Spinal cord (tissue), 10 donors: ENCODE results near the gene ZNF525. TPM values are rescaled to one million over a fixed set of nuclear protein-coding genes. Genes with fewer than 3 reads are reported as not detected.
"Not testable (repeated sequence)": the region's sequence is repeated elsewhere in the genome, so short reads cannot be mapped to it uniquely, and the experiment has no call there.

Source experiments
- DNase-seq, 6 donors: peaks; one replicate each; pipeline versions ENCODE4 v3.0.0 to v3.0.0-alpha.2; 2013 to 2015; ENCODE audit warnings: low spot score in 6 of 6, low read depth in 4 of 6
- H3K27ac ChIP-seq: one replicate; pipeline ENCODE4 v1.5.1; 2013; ENCODE audit warnings: low read depth, low read length, control low read depth
- H3K27me3 ChIP-seq: one replicate; pipeline ENCODE4 v1.6.1; 2013; ENCODE audit warnings: low read length; ENCODE audit not compliant: control insufficient read depth, insufficient read depth
- H3K36me3 ChIP-seq: one replicate; pipeline ENCODE4 v1.6.1; 2013; ENCODE audit warnings: low read length; ENCODE audit not compliant: control insufficient read depth, insufficient read depth
- H3K4me1 ChIP-seq: one replicate; pipeline ENCODE4 v1.6.1; 2013; ENCODE audit warnings: low read length; ENCODE audit not compliant: control insufficient read depth, insufficient read depth
- H3K4me3 ChIP-seq: one replicate; pipeline ENCODE4 v1.5.1; 2013; ENCODE audit warnings: low read depth, low read length, control low read depth
- H3K9me3 ChIP-seq: one replicate; pipeline ENCODE4 v1.6.1; 2013; ENCODE audit warnings: low read length; ENCODE audit not compliant: control insufficient read depth, insufficient read depth
- WGBS: methylation state at CpG from one replicate; pipeline ENCODE4 v1.1.5; 2013; ENCODE audit warnings: missing lambda C conversion rate; ENCODE audit not compliant: insufficient coverage; 5-methylcytosine and 5-hydroxymethylcytosine counted together
- long read RNA-seq, 4 donors: transcript quantifications; one replicate each; lab custom pipeline, GENCODE V29; 2026
- polyA plus RNA-seq, 2 donors: library from polyadenylated mRNA; unstranded; fragments of 120-200 nt; gene quantifications; one replicate each; pipeline ENCODE4 v1.2.1, GENCODE V29; 2013; ENCODE audit not compliant: insufficient read length in 2 of 2
- total RNA-seq, 2 donors: library from RNA; depleted of rRNA in 1 of 2; stranded (reverse); fragments of 120-200 nt in 1 of 2; fragments of >200 nt in 1 of 2; gene quantifications; one replicate each; pipeline versions ENCODE4 v1.2.3 to v1.2.4, GENCODE V29; 2013 to 2014
- donor health status: healthy.

The ZNF525 gene
- 10 to 100 TPM; 12.2 to 14.8 TPM for total RNA-seq
- polyA plus RNA-seq = 1 to 10 TPM; 4.0 to 5.9 TPM
- long read RNA-seq, donor 1 = 0 reads
- long read RNA-seq, donor 2 = 0 reads
- long read RNA-seq, donor 3 = 0 reads
- long read RNA-seq, donor 4 = 0 reads

- Histone ChIP-seq H3K4me1 (peaks cover 11% of the 10 kb centered on the region), H3K27me3 (no peaks in the 10 kb centered on the region), H3K36me3 (no peaks in the 10 kb centered on the region), H3K27ac (no peak within 1 kb of the TSS), H3K4me3 (peak within 1 kb of the TSS; percentile 57), H3K9me3 (no peaks in the 10 kb centered on the region)
- 1% methylated on average over 42 of the region's 45 CpGs for WGBS
- DNase-seq = peak; percentile 41 to 98 (median 76)
Measured at GRCh38 chr19:53365134-53365898, at the start of gene ZNF525. Gene ZNF525 (plus strand): TSS chr19:53365705. CDS start chr19:53372282, 6,577 bp downstream.

- H3K9me3 ChIP-seq = no peaks in the 10 kb centered on the region
- peaks cover 6% of the 10 kb centered on the region for H3K4me1 ChIP-seq
- H3K27ac ChIP-seq = no peak overlapping the region
- peaks cover 2% of the 10 kb centered on the region for H3K27me3 ChIP-seq
- H3K4me3 ChIP-seq = no peak overlapping the region
- 19% methylated on average over 21 of the region's 24 CpGs for WGBS
- H3K36me3 ChIP-seq = no peaks in the 10 kb centered on the region
- peak in 4 of 6 donors; percentile 22 to 79 (median 48) for DNase-seq
Measured at GRCh38 chr19:53328967-53329366, 36.5 kb upstream of the ZNF525 start.

- Histone ChIP-seq H3K27me3 (no peaks in the 10 kb centered on the region), H3K36me3 (no peaks in the 10 kb centered on the region), H3K4me3 (no peak overlapping the region), H3K9me3 (no peaks in the 10 kb centered on the region), H3K4me1 (peaks cover 14% of the 10 kb centered on the region), H3K27ac (no peak overlapping the region)
- 79% methylated on average over 9 of the region's 14 CpGs for WGBS
- DNase-seq = no peak
Measured at GRCh38 chr19:53332484-53332883, 33.0 kb upstream of the ZNF525 start.

- Histone ChIP-seq H3K4me3 (peak overlapping the region; percentile 77), H3K27me3 (no peaks in the 10 kb centered on the region), H3K27ac (peak overlapping the region; percentile 40), H3K9me3 (no peaks in the 10 kb centered on the region), H3K4me1 (peaks cover 14% of the 10 kb centered on the region), H3K36me3 (no peaks in the 10 kb centered on the region)
- no peak for DNase-seq
- WGBS = 0% methylated on average over 10 of the region's 14 CpGs
Measured at GRCh38 chr19:53333066-53333462, 32.4 kb upstream of the ZNF525 start.

GRCh38 chr19:53333463-53334449 lies 31.7 kb upstream of the ZNF525 start, which contains the start of gene ZNF845:
Gene ZNF845 (plus strand): TSS chr19:53333749. CDS start chr19:53341308, 7,559 bp downstream.
- under 1% methylated on average over 59 of the region's 61 CpGs for WGBS
- peak; percentile 62 to 97 (median 80) for DNase-seq
- H3K4me1 ChIP-seq = peaks cover 14% of the 10 kb centered on the region
- H3K27ac ChIP-seq = peak within 1 kb of the TSS; percentile 61
- H3K27me3 ChIP-seq = no peaks in the 10 kb centered on the region
- H3K9me3 ChIP-seq = no peaks in the 10 kb centered on the region
- peak within 1 kb of the TSS; percentile 77 for H3K4me3 ChIP-seq
- peaks cover 3% of the 10 kb centered on the region for H3K36me3 ChIP-seq

- H3K27me3 ChIP-seq, H3K4me3 ChIP-seq, DNase-seq, H3K9me3 ChIP-seq, H3K4me1 ChIP-seq, H3K27ac ChIP-seq: not testable (repeated sequence)
- H3K36me3 ChIP-seq = peaks cover 38% of the 10 kb centered on the region
- no CpG with 5 or more reads among the region's 4 CpGs for WGBS
Measured at GRCh38 chr19:53344403-53344802, 21.1 kb upstream of the ZNF525 start.

GRCh38 chr19:53355739-53356138 lies 9.8 kb upstream of the ZNF525 start:
- Histone ChIP-seq H3K4me3 (no peak overlapping the region), H3K27ac (no peak overlapping the region), H3K4me1 (no peaks in the 10 kb centered on the region), H3K27me3 (no peaks in the 10 kb centered on the region), H3K9me3 (peaks cover 6% of the 10 kb centered on the region), H3K36me3 (peaks cover 5% of the 10 kb centered on the region)
- WGBS = no CpG with 5 or more reads among the region's 1 CpG
- no peak for DNase-seq

GRCh38 chr19:53357821-53358581 lies 7.5 kb upstream of the ZNF525 start:
- no peaks in the 10 kb centered on the region for H3K27me3 ChIP-seq
- peaks cover 1% of the 10 kb centered on the region for H3K9me3 ChIP-seq
- no peak overlapping the region for H3K27ac ChIP-seq
- WGBS = 67% methylated on average over 24 of the region's 35 CpGs
- H3K4me3 ChIP-seq = no peak overlapping the region
- no peak for DNase-seq
- H3K4me1 ChIP-seq = no peaks in the 10 kb centered on the region
- H3K36me3 ChIP-seq = peaks cover 2% of the 10 kb centered on the region

GRCh38 chr19:53360056-53360455 lies 5.4 kb upstream of the ZNF525 start:
- not testable (repeated sequence) for H3K4me3 ChIP-seq, H3K9me3 ChIP-seq, H3K27ac ChIP-seq, H3K27me3 ChIP-seq, H3K4me1 ChIP-seq, DNase-seq, H3K36me3 ChIP-seq
- WGBS = 95% methylated on average over 6 of the region's 10 CpGs
